ENCODE results near the gene ATP9A.
"Not testable (repeated sequence)": the region's sequence is repeated elsewhere in the genome, so short reads cannot be mapped to it uniquely, and the experiment has no call there.

The ATP9A gene

DNA sequence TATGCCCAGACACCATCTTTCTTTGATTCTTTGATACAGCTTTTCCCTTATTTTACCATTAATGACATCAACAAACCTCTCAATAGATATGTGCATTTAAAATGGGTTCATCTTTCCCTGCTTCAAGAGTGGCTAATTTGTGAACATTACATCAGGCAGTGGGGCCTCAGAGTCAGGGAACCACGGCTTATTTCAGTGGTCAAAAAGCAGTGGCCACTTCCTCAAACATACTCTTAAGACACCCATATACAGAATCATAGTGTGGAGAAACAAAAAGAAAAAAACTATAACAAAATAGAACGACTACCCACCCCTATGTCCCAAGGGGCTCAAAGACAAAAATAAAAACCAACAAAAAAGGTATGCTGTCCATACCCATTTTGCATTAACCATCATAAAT, 21.2 kb upstream of the ATP9A start:
- Histone ChIP-seq H3K36me3 (ENCODE audit: insufficient read depth, low read length) (no peaks in the 10 kb centered on the region), H3K4me3 (no peak overlapping the region), H3K9me3 (ENCODE audit: low read depth, low read length) (no peaks in the 10 kb centered on the region), H3K9ac (ENCODE audit: insufficient read length) (no peak overlapping the region), H3K27ac (no peak overlapping the region)
- TF ChIP-seq EZH2 (IDR thresholded peaks at IDR 0.05) (no peak), FOXP2 (optimal IDR thresholded peaks at IDR 0.05; ENCODE audit: control extremely low read depth, extremely low read length, insufficient read depth) (no peak), POLR2AphosphoS5 (IDR thresholded peaks at IDR 0.05; ENCODE audit: borderline replicate concordance, low read depth, low read length) (no peak)
- DNase-seq (ENCODE audit: low read depth, low spot score): no peak

DNA sequence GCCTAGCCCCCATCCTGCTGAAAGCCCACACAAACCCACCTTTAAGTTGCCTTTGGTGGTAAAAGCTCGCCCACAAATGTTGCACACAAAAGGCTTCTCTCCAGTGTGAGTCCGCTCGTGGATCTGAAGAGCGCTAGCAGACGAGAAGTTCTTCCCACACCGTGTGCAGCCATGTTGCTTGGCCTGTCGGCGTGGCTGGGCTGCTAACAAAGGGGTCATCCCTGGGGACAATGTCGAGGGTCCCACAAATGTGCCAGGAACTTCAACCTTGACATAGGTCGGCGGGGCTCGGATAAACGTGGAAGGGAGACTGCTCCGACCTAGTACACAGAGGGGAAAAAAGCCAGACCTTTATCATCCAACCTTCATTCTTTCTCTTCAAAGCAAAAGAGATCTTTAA, 20.6 kb upstream of the ATP9A start:
- no peak overlapping the region for H3K27ac ChIP-seq

GRCh38 chr20:51784299-51784698, 16.1 kb upstream of the ATP9A start:
- no peak overlapping the region for H3K27ac ChIP-seq
- DNase-seq (ENCODE audit: low read depth, low spot score): no peak
- H3K9ac ChIP-seq (ENCODE audit: insufficient read length): no peak overlapping the region
- no peaks in the 10 kb centered on the region for H3K9me3 ChIP-seq (ENCODE audit: low read depth, low read length)
- TF ChIP-seq EZH2 (IDR thresholded peaks at IDR 0.05): no peak
- no peak for TF ChIP-seq POLR2AphosphoS5 (IDR thresholded peaks at IDR 0.05; ENCODE audit: borderline replicate concordance, low read depth, low read length)
- no peak for TF ChIP-seq FOXP2 (optimal IDR thresholded peaks at IDR 0.05; ENCODE audit: control extremely low read depth, extremely low read length, insufficient read depth)
- H3K4me3 ChIP-seq: no peak overlapping the region
- no peaks in the 10 kb centered on the region for H3K36me3 ChIP-seq (ENCODE audit: insufficient read depth, low read length)

More for the DNA sequence above, 20.6 kb upstream of the ATP9A start:
- no peak for DNase-seq (ENCODE audit: low read depth, low spot score)
- Histone ChIP-seq H3K9ac (ENCODE audit: insufficient read length) (no peak overlapping the region), H3K36me3 (ENCODE audit: insufficient read depth, low read length) (no peaks in the 10 kb centered on the region), H3K9me3 (ENCODE audit: low read depth, low read length) (no peaks in the 10 kb centered on the region), H3K4me3 (no peak overlapping the region)
- no peak for TF ChIP-seq POLR2AphosphoS5 (IDR thresholded peaks at IDR 0.05; ENCODE audit: borderline replicate concordance, low read depth, low read length)

GRCh38 chr20:51778229-51778759, 10.1 kb upstream of the ATP9A start:
- H3K36me3 ChIP-seq (ENCODE audit: insufficient read depth, low read length); H3K9me3 ChIP-seq (ENCODE audit: low read depth, low read length); H3K9ac ChIP-seq (ENCODE audit: insufficient read length); DNase-seq (ENCODE audit: low read depth, low spot score); H3K4me3 ChIP-seq; H3K27ac ChIP-seq: not testable (repeated sequence)

- Histone ChIP-seq H3K27ac (no peak overlapping the region), H3K4me3 (no peak overlapping the region), H3K9ac (ENCODE audit: insufficient read length) (no peak overlapping the region), H3K36me3 (ENCODE audit: insufficient read depth, low read length) (no peaks in the 10 kb centered on the region), H3K9me3 (ENCODE audit: low read depth, low read length) (no peaks in the 10 kb centered on the region)
- TF ChIP-seq POLR2AphosphoS5 (IDR thresholded peaks at IDR 0.05; ENCODE audit: borderline replicate concordance, low read depth, low read length) (no peak), EZH2 (IDR thresholded peaks at IDR 0.05) (no peak), FOXP2 (optimal IDR thresholded peaks at IDR 0.05; ENCODE audit: control extremely low read depth, extremely low read length, insufficient read depth) (no peak)
- DNase-seq (ENCODE audit: low read depth, low spot score): no peak
Measured at GRCh38 chr20:51775241-51775640, 7.1 kb upstream of the ATP9A start.

- TF ChIP-seq EZH2 (IDR thresholded peaks at IDR 0.05) (no peak), FOXP2 (optimal IDR thresholded peaks at IDR 0.05; ENCODE audit: control extremely low read depth, extremely low read length, insufficient read depth) (no peak), POLR2AphosphoS5 (IDR thresholded peaks at IDR 0.05; ENCODE audit: borderline replicate concordance, low read depth, low read length) (no peak)
- H3K36me3 ChIP-seq (ENCODE audit: insufficient read depth, low read length): no peaks in the 10 kb centered on the region
- H3K4me3 ChIP-seq: no peak overlapping the region
- no peak for DNase-seq (ENCODE audit: low read depth, low spot score)
- no peak overlapping the region for H3K27ac ChIP-seq
- no peaks in the 10 kb centered on the region for H3K9me3 ChIP-seq (ENCODE audit: low read depth, low read length)
- H3K9ac ChIP-seq (ENCODE audit: insufficient read length): no peak overlapping the region
Measured at GRCh38 chr20:51772236-51772635, 4.0 kb upstream of the ATP9A start.

DNA sequence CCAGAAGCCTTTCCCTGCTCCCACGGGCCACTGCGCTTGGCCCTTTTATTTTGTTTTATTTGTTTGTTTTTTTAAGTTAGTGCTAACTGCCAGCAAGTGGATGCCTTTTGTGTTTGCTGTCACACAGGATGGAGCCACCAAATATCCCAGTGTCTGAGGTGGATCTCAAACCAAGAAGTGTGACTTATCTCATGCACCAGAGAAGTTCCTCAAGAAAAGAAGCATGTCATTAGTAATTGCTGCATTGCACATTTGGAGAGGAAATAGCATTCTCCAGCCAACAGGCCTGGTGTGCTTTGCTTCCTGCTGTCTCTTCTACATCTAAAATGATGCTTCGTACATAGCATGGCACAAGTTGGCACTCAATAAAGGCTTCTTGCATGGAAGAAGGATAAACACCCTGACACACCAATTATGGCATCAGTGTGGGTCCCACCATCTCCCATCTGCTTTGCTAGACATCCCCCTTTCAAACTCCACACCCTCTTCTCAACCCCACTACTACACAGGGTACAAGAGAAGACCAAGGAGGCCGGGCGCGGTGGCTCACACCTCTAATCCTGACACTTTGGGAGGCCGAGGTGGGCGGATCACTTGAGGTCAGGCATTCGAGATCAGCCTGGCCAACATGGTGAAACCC, 1.9 kb upstream of the ATP9A start:
- TF ChIP-seq POLR2AphosphoS5 (IDR thresholded peaks at IDR 0.05; ENCODE audit: borderline replicate concordance, low read depth, low read length) (no peak), EZH2 (IDR thresholded peaks at IDR 0.05) (no peak), FOXP2 (optimal IDR thresholded peaks at IDR 0.05; ENCODE audit: control extremely low read depth, extremely low read length, insufficient read depth) (no peak)
- Histone ChIP-seq H3K9ac (ENCODE audit: insufficient read length) (no peak overlapping the region), H3K4me3 (no peak overlapping the region), H3K36me3 (ENCODE audit: insufficient read depth, low read length) (no peaks in the 10 kb centered on the region), H3K27ac (no peak overlapping the region), H3K9me3 (ENCODE audit: low read depth, low read length) (no peaks in the 10 kb centered on the region)
- no peak for DNase-seq (ENCODE audit: low read depth, low spot score)

DNA sequence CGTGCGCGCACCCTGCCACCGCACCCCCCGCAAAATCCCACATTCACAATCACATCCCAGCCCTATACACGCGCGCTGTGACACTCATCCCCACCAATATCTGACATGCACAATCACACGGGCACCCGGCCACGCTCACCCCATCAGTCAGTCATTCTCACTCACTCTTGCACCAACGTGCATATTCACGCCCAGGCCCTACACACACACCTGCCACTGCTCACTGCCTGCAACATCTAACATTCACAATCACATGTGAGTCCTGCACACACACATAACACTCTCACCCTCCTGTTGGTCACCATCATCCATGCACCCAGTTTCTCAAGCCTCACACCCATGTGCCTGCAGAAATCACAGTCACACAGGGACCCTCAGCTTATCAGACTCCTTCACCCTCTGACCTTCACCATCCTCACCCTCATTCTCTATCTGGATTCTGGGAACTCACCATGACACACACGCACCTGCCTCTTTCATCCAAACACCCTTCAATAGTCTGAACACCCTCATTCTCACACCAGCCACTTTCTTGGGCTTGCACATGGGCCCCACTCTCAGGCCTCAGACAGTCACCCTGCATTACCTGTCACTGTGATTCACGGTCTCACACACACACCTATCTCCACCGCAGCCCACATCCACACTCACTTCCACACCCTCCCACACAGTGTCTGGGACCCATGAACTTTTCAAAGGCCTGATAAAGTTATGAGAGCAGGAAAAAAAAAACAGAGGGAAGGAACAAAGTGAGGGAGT, 748 bp upstream of the ATP9A start:
- Histone ChIP-seq H3K4me3 (no peak overlapping the region), H3K27ac (no peak overlapping the region), H3K36me3 (ENCODE audit: insufficient read depth, low read length) (no peaks in the 10 kb centered on the region)

More for the DNA sequence above, 748 bp upstream of the ATP9A start:
- Histone ChIP-seq H3K9me3 (ENCODE audit: low read depth, low read length) (no peaks in the 10 kb centered on the region), H3K9ac (ENCODE audit: insufficient read length) (no peak overlapping the region)
- no peak for DNase-seq (ENCODE audit: low read depth, low spot score)
- TF ChIP-seq EZH2 (IDR thresholded peaks at IDR 0.05) (no peak), FOXP2 (optimal IDR thresholded peaks at IDR 0.05; ENCODE audit: control extremely low read depth, extremely low read length, insufficient read depth) (no peak), POLR2AphosphoS5 (IDR thresholded peaks at IDR 0.05; ENCODE audit: borderline replicate concordance, low read depth, low read length) (no peak)

All from SK-N-MC (cell line).